ENCODE measurements around the gene S100A12. TPM values are rescaled to one million over a fixed set of nuclear protein-coding genes. Genes with fewer than 3 reads are reported as not detected.

Gene S100A12
- total RNA-seq, 4 donors from 2014 or later: not detected

GRCh38 chr1:153397924-153398651 lies 22.7 kb upstream of the S100A12 start:
- no peak for TF ChIP-seq EP300 (IDR thresholded peaks at IDR 0.05)
- TF ChIP-seq, protein P1, sequence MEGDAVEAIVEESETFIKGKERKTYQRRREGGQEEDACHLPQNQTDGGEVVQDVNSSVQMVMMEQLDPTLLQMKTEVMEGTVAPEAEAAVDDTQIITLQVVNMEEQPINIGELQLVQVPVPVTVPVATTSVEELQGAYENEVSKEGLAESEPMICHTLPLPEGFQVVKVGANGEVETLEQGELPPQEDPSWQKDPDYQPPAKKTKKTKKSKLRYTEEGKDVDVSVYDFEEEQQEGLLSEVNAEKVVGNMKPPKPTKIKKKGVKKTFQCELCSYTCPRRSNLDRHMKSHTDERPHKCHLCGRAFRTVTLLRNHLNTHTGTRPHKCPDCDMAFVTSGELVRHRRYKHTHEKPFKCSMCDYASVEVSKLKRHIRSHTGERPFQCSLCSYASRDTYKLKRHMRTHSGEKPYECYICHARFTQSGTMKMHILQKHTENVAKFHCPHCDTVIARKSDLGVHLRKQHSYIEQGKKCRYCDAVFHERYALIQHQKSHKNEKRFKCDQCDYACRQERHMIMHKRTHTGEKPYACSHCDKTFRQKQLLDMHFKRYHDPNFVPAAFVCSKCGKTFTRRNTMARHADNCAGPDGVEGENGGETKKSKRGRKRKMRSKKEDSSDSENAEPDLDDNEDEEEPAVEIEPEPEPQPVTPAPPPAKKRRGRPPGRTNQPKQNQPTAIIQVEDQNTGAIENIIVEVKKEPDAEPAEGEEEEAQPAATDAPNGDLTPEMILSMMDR (IDR thresholded peaks at IDR 0.05): no peak
- no peak for TF ChIP-seq POLR2A (IDR thresholded peaks at IDR 0.05)
- WGBS, 2 donors: 66 to 82% methylated on average over 6 of the region's 6 CpGs

DNA sequence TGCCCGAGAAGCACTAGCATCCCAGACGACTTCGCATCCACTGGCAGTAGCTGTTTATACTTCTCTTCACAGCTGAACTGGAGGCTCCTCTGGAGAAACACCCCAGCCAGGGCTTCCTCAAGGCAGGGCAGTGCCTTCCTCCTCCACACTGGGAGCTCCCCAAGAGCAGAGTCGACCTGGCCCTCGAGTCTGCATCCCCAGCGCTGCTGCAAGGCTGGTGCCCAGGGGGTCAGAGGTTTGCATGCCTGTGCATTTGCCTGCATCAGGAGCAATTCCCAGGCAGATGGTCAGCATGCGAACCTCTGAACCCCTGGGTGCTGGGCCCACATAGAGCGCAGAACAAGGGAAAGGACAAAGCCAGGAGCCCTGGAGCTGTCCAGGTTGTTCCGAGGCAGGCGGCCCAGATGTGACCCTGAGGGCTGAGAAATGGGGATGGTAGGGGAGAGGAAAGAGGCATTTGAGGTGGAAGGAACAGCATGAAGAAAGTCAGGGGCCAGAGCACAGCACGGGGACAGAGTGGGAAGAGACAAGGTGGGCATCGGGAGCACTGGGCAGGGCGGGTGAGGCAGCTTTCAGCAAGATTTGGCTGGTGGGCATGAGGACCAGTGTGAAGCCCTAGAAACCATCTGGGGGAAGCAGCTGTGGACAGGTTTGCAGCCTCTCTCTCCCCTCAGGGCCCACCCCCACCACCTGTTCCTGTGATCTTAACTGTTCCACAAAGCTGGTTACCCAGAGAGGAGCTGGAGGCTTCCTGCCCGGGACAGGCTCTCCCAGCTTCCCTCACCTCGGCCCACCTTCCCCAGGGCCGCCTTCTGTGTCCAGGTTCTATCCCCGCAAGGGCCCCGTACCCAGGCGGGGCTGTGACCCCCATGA lies 21.9 kb upstream of the S100A12 start:
- WGBS, 2 donors: 80 to 83% methylated on average over 16 to 17 of the region's 19 CpGs
- peaks cover 0 to 4% of the 10 kb centered on the region in 2 donors for H3K27me3 ChIP-seq
- H3K9me3 ChIP-seq: no peaks in the 10 kb centered on the region
- H3K4me3 ChIP-seq: no peak overlapping the region
- H3K4me1 ChIP-seq: no peaks in the 10 kb centered on the region
- no peak overlapping the region for H3K27ac ChIP-seq
- no peaks in the 10 kb centered on the region for H3K36me3 ChIP-seq
- TF ChIP-seq POLR2A (IDR thresholded peaks at IDR 0.05) (no peak), EP300 (IDR thresholded peaks at IDR 0.05) (no peak)
- TF ChIP-seq, protein P1 (IDR thresholded peaks at IDR 0.05): no peak
- no peak for DNase-seq (ENCODE audit: low spot score in 2 of 2)

More at GRCh38 chr1:153397924-153398651, 22.7 kb upstream of the S100A12 start:
- H3K4me1 ChIP-seq: no peaks in the 10 kb centered on the region
- DNase-seq (ENCODE audit: low spot score in 2 of 2): no peak
- H3K27ac ChIP-seq: no peak overlapping the region
- H3K4me3 ChIP-seq: no peak overlapping the region
- no peaks in the 10 kb centered on the region for H3K36me3 ChIP-seq
- H3K9me3 ChIP-seq: no peaks in the 10 kb centered on the region
- H3K27me3 ChIP-seq: peaks cover 0 to 4% of the 10 kb centered on the region in 2 donors

GRCh38 chr1:153396461-153396860 lies 21.0 kb upstream of the S100A12 start:
- Histone ChIP-seq H3K9me3 (no peaks in the 10 kb centered on the region), H3K4me3 (no peak overlapping the region), H3K4me1 (no peaks in the 10 kb centered on the region), H3K27me3 (peaks cover 0 to 4% of the 10 kb centered on the region in 2 donors), H3K27ac (no peak overlapping the region), H3K36me3 (no peaks in the 10 kb centered on the region)
- no peak for DNase-seq (ENCODE audit: low spot score in 2 of 2)
- WGBS, 2 donors: 65 to 81% methylated on average over 4 to 6 of the region's 6 CpGs
- TF ChIP-seq EP300 (IDR thresholded peaks at IDR 0.05) (no peak), POLR2A (IDR thresholded peaks at IDR 0.05) (no peak)
- TF ChIP-seq, protein P1 (IDR thresholded peaks at IDR 0.05): no peak

GRCh38 chr1:153395776-153396175 lies 20.4 kb upstream of the S100A12 start:
- 81 to 82% methylated on average over 6 of the region's 6 CpGs for WGBS, 2 donors
- no peak for DNase-seq (ENCODE audit: low spot score in 2 of 2)
- Histone ChIP-seq H3K4me1 (no peaks in the 10 kb centered on the region), H3K9me3 (no peaks in the 10 kb centered on the region), H3K4me3 (no peak overlapping the region), H3K27ac (no peak overlapping the region), H3K27me3 (peaks cover 0 to 4% of the 10 kb centered on the region in 2 donors), H3K36me3 (no peaks in the 10 kb centered on the region)
- TF ChIP-seq POLR2A (IDR thresholded peaks at IDR 0.05) (no peak), EP300 (IDR thresholded peaks at IDR 0.05) (no peak)
- TF ChIP-seq, protein P1 (IDR thresholded peaks at IDR 0.05): no peak
